ENCODE results near the gene AXIN2.

DNA sequence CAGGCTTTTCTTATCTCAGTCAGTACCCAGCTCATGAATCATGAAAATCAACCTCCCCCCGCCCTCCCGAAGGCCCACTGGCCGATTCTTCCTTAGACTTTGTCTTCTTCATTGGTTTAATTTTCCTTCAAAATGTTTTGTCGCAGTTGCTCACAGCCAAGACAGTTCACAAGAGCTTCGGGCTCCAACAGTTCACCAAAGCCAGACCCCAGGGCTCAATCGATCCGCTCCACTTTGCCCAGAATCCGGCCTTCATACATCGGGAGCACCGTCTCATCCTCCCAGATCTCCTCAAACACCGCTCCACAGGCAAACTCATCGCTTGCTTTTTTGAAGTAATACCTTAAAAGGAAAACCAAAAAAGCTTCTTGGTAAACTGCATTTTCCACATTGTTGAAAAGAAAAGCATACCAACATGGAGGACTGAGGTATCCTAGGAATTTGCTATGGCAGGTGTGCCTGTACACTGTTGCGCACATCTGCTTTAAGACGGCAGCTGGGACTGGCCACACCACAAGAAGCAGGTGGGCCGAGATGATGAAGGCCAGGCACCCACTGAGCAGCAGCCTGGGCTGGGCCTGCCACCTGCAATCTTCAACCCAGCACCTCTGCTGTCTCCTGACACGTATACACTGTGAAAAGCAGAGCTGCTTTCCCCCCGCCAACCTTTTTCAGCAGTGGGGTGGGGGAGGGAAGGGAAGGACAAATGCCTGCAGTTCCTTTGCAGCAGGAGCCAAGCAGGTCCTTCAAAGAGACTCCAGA lies 31.5 kb downstream of the AXIN2 start:
- TF ChIP-seq, protein P1, sequence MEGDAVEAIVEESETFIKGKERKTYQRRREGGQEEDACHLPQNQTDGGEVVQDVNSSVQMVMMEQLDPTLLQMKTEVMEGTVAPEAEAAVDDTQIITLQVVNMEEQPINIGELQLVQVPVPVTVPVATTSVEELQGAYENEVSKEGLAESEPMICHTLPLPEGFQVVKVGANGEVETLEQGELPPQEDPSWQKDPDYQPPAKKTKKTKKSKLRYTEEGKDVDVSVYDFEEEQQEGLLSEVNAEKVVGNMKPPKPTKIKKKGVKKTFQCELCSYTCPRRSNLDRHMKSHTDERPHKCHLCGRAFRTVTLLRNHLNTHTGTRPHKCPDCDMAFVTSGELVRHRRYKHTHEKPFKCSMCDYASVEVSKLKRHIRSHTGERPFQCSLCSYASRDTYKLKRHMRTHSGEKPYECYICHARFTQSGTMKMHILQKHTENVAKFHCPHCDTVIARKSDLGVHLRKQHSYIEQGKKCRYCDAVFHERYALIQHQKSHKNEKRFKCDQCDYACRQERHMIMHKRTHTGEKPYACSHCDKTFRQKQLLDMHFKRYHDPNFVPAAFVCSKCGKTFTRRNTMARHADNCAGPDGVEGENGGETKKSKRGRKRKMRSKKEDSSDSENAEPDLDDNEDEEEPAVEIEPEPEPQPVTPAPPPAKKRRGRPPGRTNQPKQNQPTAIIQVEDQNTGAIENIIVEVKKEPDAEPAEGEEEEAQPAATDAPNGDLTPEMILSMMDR (conservative IDR thresholded peaks at IDR 0.05; ENCODE audit: low read length): no peak
- no peak for TF ChIP-seq EZH2phosphoT487 (IDR thresholded peaks at IDR 0.05; ENCODE audit: borderline replicate concordance)
